H9 (cell line): Measurements from ENCODE around the gene KIF6. TPM values are rescaled to one million over a fixed set of nuclear protein-coding genes. Genes with fewer than 3 reads are reported as not detected.

Experiments used
- DNase-seq: peaks from one replicate; pipeline ENCODE4 v3.0.0-alpha.2; 2017
- H2AFZ ChIP-seq: one replicate; pipeline ENCODE4 v1.6.1; 2013; ENCODE audit warnings: mild to moderate bottlenecking, low read length, control low read depth, moderate library complexity
- H2AK5ac ChIP-seq: 2 replicates; pipeline ENCODE4 v1.6.1; 2013; ENCODE audit warnings: low read length, control low read depth, mixed read lengths; ENCODE audit not compliant: insufficient read length
- H2BK120ac ChIP-seq: one replicate; pipeline ENCODE4 v1.6.1; 2013; ENCODE audit warnings: low read depth, mild to moderate bottlenecking, low read length, control low read depth, inconsistent platforms; ENCODE audit not compliant: poor library complexity, severe bottlenecking
- H2BK12ac ChIP-seq: 2 replicates; pipeline ENCODE4 v1.6.1; 2013; ENCODE audit warnings: low read length, control low read depth, mixed read lengths, low read depth; ENCODE audit not compliant: insufficient read length
- H2BK15ac ChIP-seq: 2 replicates; pipeline ENCODE4 v1.6.1; 2013; ENCODE audit warnings: low read depth, low read length, control low read depth
- H2BK20ac ChIP-seq: one replicate; pipeline ENCODE4 v1.6.1; 2013; ENCODE audit warnings: low read depth, mild to moderate bottlenecking, low read length, control low read depth, inconsistent platforms; ENCODE audit not compliant: poor library complexity, severe bottlenecking
- H2BK5ac ChIP-seq: 2 replicates; pipeline ENCODE4 v1.6.1; 2013; ENCODE audit warnings: low read length, control low read depth, mixed read lengths; ENCODE audit not compliant: insufficient read length
- H3K14ac ChIP-seq: 2 replicates; pipeline ENCODE4 v1.6.1; 2013; ENCODE audit warnings: low read length, control low read depth; ENCODE audit not compliant: insufficient read depth
- H3K18ac ChIP-seq: 2 replicates; pipeline ENCODE4 v1.6.1; 2013; ENCODE audit warnings: low read depth, mild to moderate bottlenecking, mixed read lengths, low read length, control low read depth; ENCODE audit not compliant: insufficient read length
- H3K23ac ChIP-seq: 2 replicates; pipeline ENCODE4 v1.6.1; 2013; ENCODE audit warnings: low read length, control low read depth, mixed read lengths, low read depth; ENCODE audit not compliant: insufficient read length
- H3K23me2 ChIP-seq: 2 replicates; pipeline ENCODE4 v1.6.1; 2013; ENCODE audit warnings: low read depth, mild to moderate bottlenecking, mixed read lengths, low read length, control low read depth; ENCODE audit not compliant: insufficient read length, poor library complexity, severe bottlenecking
- H3K27ac ChIP-seq: 2 replicates; pipeline ENCODE4 v1.5.1; 2013; ENCODE audit warnings: low read length, control low read depth, mixed read lengths, low read depth; ENCODE audit not compliant: insufficient read length
- H3K27me3 ChIP-seq: 2 replicates; pipeline ENCODE4 v1.6.1; 2013; ENCODE audit warnings: low read length, control low read depth, inconsistent platforms; ENCODE audit not compliant: insufficient read depth
- H3K4ac ChIP-seq: 2 replicates; pipeline ENCODE4 v1.6.1; 2013; ENCODE audit warnings: low read depth, mild to moderate bottlenecking, control low read depth, inconsistent platforms, low read length, moderate library complexity
- H3K4me1 ChIP-seq: 2 replicates; pipeline ENCODE4 v1.6.1; 2013; ENCODE audit warnings: low read length, control low read depth, inconsistent platforms; ENCODE audit not compliant: insufficient read depth
- H3K4me2 ChIP-seq: 2 replicates; pipeline ENCODE4 v1.6.1; 2013; ENCODE audit warnings: low read length, control low read depth, mixed read lengths; ENCODE audit not compliant: insufficient read length, insufficient read depth
- H3K56ac ChIP-seq: 2 replicates; pipeline ENCODE4 v1.6.1; 2013; ENCODE audit warnings: low read depth, mild to moderate bottlenecking, mixed read lengths, low read length, control low read depth; ENCODE audit not compliant: insufficient read length
- H3K79me1 ChIP-seq: 2 replicates; pipeline ENCODE4 v1.6.1; 2013; ENCODE audit warnings: low read depth, mild to moderate bottlenecking, moderate library complexity, low read length, control low read depth, inconsistent platforms; ENCODE audit not compliant: insufficient read depth, poor library complexity, severe bottlenecking
- H3K79me2 ChIP-seq: 2 replicates; pipeline ENCODE4 v1.6.1; 2013; ENCODE audit warnings: low read length, control low read depth, inconsistent platforms; ENCODE audit not compliant: insufficient read depth
- H3K9ac ChIP-seq: 2 replicates; pipeline ENCODE4 v1.6.1; 2013; ENCODE audit warnings: low read length, control low read depth, mixed read lengths; ENCODE audit not compliant: insufficient read length; ENCODE audit errors: extremely low read depth
- H3K9me3 ChIP-seq: one replicate; pipeline ENCODE4 v1.6.1; 2013; ENCODE audit warnings: low read depth, low read length, inconsistent platforms; ENCODE audit not compliant: control insufficient read depth
- H3T11ph ChIP-seq: one replicate; pipeline ENCODE4 v1.6.1; 2013; ENCODE audit warnings: mild to moderate bottlenecking, low read length, control low read depth, inconsistent platforms
- H4K20me1 ChIP-seq: one replicate; pipeline ENCODE4 v1.6.1; 2013; ENCODE audit not compliant: control insufficient read depth, insufficient read length, insufficient read depth
- H4K5ac ChIP-seq: 2 replicates; pipeline ENCODE4 v1.6.1; 2013; ENCODE audit warnings: low read depth, mild to moderate bottlenecking, mixed read lengths, low read length, control low read depth; ENCODE audit not compliant: insufficient read length
- H4K8ac ChIP-seq: replicated peaks from 2 replicates; pipeline ENCODE4 v1.6.1; 2013; ENCODE audit warnings: low read length, control low read depth, mixed read lengths, low read depth; ENCODE audit not compliant: insufficient read length
- H4K91ac ChIP-seq: 2 replicates; pipeline ENCODE4 v1.6.1; 2013; ENCODE audit warnings: low read depth, mild to moderate bottlenecking, moderate library complexity, mixed read lengths, low read length, control low read depth; ENCODE audit not compliant: insufficient read length
- H3K27ac Mint-ChIP-seq, 3 experiments: 2 replicates in 2 of 3; 3 replicates in 1 of 3; pipeline ENCODE4 v1.8.0; 2020 to 2021; ENCODE audit warnings: mixed read lengths in 3 of 3, mild to moderate bottlenecking in 1 of 3, moderate library complexity in 1 of 3
- H3K27me3 Mint-ChIP-seq: 2 replicates; pipeline ENCODE4 v1.8.0; 2021; ENCODE audit warnings: low read depth, mild to moderate bottlenecking, moderate library complexity, mixed read lengths
- H3K36me3 Mint-ChIP-seq, 3 experiments: 2 replicates in 2 of 3; 3 replicates in 1 of 3; pipeline ENCODE4 v1.8.0; 2020 to 2021; ENCODE audit warnings: low read depth in 3 of 3, mixed read lengths in 3 of 3; ENCODE audit not compliant: insufficient read depth in 1 of 3
- H3K4me1 Mint-ChIP-seq, 2 experiments: 2 replicates each; pipeline ENCODE4 v1.8.0; 2020; ENCODE audit warnings: mixed read lengths in 2 of 2
- H3K4me3 Mint-ChIP-seq, 2 experiments: 2 replicates in 1 of 2; 3 replicates in 1 of 2; pipeline ENCODE4 v1.8.0; 2020 to 2021; ENCODE audit warnings: mild to moderate bottlenecking in 2 of 2, mixed read lengths in 2 of 2, moderate library complexity in 1 of 2
- H3K9me3 Mint-ChIP-seq, 2 experiments: 2 replicates in 1 of 2; 3 replicates in 1 of 2; pipeline ENCODE4 v1.8.0; 2020; ENCODE audit warnings: mild to moderate bottlenecking in 2 of 2, mixed read lengths in 2 of 2, moderate library complexity in 1 of 2
- WGBS: extraction: QIAGEN DNeasy Blood & Tissue Kit; methylation state at CpG from one replicate; pipeline ENCODE4 v1.1.7; 2013; ENCODE audit warnings: missing lambda C conversion rate, low lambda C conversion rate, mixed read lengths; ENCODE audit not compliant: insufficient read length; ENCODE audit errors: extremely low coverage; 5-methylcytosine and 5-hydroxymethylcytosine counted together
- total RNA-seq: library from RNA; stranded (reverse); gene quantifications from 2 replicates; pipeline ENCODE4 v1.2.1, GENCODE V29; 2021
- TF ChIP-seq, protein P1 (sequence below): fragments of 200-600 bp; sonication (generic); conservative IDR thresholded peaks from 3 replicates; pipeline ENCODE4 v1.8.0; 2021; ENCODE audit warnings: antibody characterized with exemption, mild to moderate bottlenecking

Gene KIF6
- total RNA-seq, 1 experiment from 2014 or later: 0.63 TPM

DNA sequence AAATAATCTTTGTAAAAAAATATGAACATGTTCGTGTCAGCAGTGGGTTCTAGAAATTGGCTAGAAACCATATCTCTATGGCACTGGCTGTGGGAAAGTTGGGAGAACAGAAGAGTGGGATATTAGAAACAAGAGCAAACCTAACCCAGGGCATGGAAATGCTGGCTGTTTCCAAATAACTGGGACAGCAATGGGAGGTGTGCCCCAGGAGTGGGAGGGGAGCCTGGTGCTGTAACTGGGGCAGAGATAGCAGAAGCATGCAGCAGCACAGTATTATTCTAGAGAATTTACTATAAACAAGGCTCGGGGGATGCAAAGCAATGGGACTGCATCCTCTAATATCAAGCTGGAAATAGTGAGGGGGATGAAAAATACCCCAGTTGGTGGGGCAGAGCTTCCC, 175.0 kb downstream of the KIF6 start:
- H3K9me3 Mint-ChIP-seq: no peaks in the 10 kb centered on the region
- TF ChIP-seq, protein P1, sequence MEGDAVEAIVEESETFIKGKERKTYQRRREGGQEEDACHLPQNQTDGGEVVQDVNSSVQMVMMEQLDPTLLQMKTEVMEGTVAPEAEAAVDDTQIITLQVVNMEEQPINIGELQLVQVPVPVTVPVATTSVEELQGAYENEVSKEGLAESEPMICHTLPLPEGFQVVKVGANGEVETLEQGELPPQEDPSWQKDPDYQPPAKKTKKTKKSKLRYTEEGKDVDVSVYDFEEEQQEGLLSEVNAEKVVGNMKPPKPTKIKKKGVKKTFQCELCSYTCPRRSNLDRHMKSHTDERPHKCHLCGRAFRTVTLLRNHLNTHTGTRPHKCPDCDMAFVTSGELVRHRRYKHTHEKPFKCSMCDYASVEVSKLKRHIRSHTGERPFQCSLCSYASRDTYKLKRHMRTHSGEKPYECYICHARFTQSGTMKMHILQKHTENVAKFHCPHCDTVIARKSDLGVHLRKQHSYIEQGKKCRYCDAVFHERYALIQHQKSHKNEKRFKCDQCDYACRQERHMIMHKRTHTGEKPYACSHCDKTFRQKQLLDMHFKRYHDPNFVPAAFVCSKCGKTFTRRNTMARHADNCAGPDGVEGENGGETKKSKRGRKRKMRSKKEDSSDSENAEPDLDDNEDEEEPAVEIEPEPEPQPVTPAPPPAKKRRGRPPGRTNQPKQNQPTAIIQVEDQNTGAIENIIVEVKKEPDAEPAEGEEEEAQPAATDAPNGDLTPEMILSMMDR: no peak
- Histone ChIP-seq H3K4me1 (peaks cover 6% of the 10 kb centered on the region; the same call in 1 of the 2 replicates), H4K20me1 (no peaks in the 10 kb centered on the region), H4K91ac (no peak overlapping the region), H3K56ac (no peak overlapping the region), H4K5ac (no peak overlapping the region), H2BK5ac (no peak overlapping the region), H3K23me2 (no peaks in the 10 kb centered on the region), H2BK12ac (no peak overlapping the region), H3K23ac (no peak overlapping the region), H2BK120ac (no peak overlapping the region), H3K4me2 (no peak overlapping the region), H3K9ac (no peak overlapping the region), H4K8ac (no peak overlapping the region), H3K27me3 (no peaks in the 10 kb centered on the region; the same call in 1 of the 2 replicates), H2AK5ac (no peak overlapping the region), H3K18ac (no peak overlapping the region), H3K27ac (no peak overlapping the region), H3T11ph (no peak overlapping the region), H2AFZ (no peak overlapping the region), H3K9me3 (no peaks in the 10 kb centered on the region), H2BK20ac (no peak overlapping the region), H3K79me1 (no peaks in the 10 kb centered on the region), H3K79me2 (no peaks in the 10 kb centered on the region), H3K14ac (no peak overlapping the region), H3K4ac (no peak overlapping the region), H2BK15ac (no peak overlapping the region)
- no peak overlapping the region for H3K27ac Mint-ChIP-seq
- H3K36me3 Mint-ChIP-seq: no peaks in the 10 kb centered on the region
- peaks cover 19 to 31% of the 10 kb centered on the region in 2 experiments for H3K4me1 Mint-ChIP-seq
- H3K4me3 Mint-ChIP-seq: no peak overlapping the region
- no peak for DNase-seq
- WGBS: no CpG with 5 or more reads among the region's 2 CpGs
- peaks cover 3% of the 10 kb centered on the region; the same call in 1 of the 2 replicates for H3K27me3 Mint-ChIP-seq
